ENCODE results near the gene IL18BP.

DNA sequence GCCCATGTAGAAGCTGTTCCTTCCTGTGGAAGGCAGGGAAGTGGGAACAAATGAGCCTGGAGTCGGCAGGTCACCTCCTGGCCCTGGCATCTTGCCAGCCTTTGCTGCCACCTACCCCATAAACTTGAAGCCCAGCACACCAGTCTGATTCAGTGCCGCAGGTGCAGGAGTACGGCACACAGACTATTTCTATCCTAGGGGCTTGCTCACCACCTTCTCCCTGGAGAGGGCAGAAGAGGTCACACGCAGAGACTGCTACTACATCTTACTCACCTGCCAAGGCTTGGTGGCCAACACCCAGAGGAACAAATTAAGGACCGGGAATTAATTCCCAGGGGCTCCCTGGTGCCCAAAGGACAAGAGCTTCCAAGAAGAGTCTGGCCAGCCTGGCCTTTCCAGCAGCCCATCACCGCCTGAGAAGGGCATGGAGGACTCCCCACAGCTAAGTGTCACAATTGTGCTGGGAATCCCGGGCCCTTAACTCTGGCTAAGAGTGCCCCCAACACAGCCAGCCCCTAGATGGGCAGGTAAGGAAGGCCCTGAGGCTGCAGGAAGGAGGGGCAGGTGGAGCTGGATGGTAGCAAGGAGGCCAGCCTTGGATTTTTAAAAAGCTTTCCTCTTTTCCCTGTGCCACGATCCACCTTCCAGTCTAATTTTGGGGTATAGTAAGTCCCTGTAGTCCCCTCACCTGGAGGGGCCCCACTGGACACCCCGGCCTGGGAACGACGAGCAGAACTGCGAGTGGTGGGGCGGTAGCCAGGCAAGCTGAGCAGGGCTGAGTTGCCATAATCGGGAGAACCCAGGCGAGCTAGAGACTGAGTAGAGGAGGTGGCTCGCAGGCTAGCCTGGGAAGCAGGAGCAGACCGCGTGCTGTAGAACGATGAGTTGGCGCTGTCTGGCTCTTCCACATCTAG is 6.9 kb downstream of the IL18BP start:
- no peak for TF ChIP-seq EZH2phosphoT487 (IDR thresholded peaks at IDR 0.05; ENCODE audit: borderline replicate concordance, low read length)
- TF ChIP-seq, protein P1, sequence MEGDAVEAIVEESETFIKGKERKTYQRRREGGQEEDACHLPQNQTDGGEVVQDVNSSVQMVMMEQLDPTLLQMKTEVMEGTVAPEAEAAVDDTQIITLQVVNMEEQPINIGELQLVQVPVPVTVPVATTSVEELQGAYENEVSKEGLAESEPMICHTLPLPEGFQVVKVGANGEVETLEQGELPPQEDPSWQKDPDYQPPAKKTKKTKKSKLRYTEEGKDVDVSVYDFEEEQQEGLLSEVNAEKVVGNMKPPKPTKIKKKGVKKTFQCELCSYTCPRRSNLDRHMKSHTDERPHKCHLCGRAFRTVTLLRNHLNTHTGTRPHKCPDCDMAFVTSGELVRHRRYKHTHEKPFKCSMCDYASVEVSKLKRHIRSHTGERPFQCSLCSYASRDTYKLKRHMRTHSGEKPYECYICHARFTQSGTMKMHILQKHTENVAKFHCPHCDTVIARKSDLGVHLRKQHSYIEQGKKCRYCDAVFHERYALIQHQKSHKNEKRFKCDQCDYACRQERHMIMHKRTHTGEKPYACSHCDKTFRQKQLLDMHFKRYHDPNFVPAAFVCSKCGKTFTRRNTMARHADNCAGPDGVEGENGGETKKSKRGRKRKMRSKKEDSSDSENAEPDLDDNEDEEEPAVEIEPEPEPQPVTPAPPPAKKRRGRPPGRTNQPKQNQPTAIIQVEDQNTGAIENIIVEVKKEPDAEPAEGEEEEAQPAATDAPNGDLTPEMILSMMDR (IDR thresholded peaks at IDR 0.05; ENCODE audit: low read depth, low read length, poor library complexity, severe bottlenecking): no peak

Measured in DOHH2 (cell line).